ENCODE results near the gene TWF2. TPM values are rescaled to one million over a fixed set of nuclear protein-coding genes. Genes with fewer than 3 reads are reported as not detected.

TWF2 gene
- total and polyA plus RNA-seq, 2 of the 13 experiments (the other 11 are each of a cell fraction or from before 2014, with no cell fraction given) = 45.5 to 108 TPM

GRCh38 chr3:52184690-52185089 lies 54.3 kb downstream of the TWF2 start:
- FAIRE-seq (no peak), ATAC-seq (no peak), DNase-seq (ENCODE audit: low spot score) (no peak)
- Histone ChIP-seq H3K27ac (ENCODE audit: extremely low read length, insufficient read depth, low read length) (no peak overlapping the region), H3K79me2 (ENCODE audit: insufficient read depth, low read length) (no peaks in the 10 kb centered on the region), H3K36me3 (replicated peaks in 1 of 2; ENCODE audit: control insufficient read depth in 1 of 2, insufficient read depth in 2 of 2, low read length in 2 of 2) (no peaks in the 10 kb centered on the region), H3K9me3 (ENCODE audit: low read length) (no peaks in the 10 kb centered on the region), H3K27me3 (ENCODE audit: control insufficient read depth in 1 of 2, insufficient read depth in 2 of 2, low read length in 2 of 2) (no peaks in the 10 kb centered on the region), H2AFZ (ENCODE audit: low read length) (no peak overlapping the region), H3K9ac (ENCODE audit: insufficient read depth, low read depth, low read length) (no peak overlapping the region), H3K4me3 (replicated peaks in 1 of 3; ENCODE audit: insufficient read depth in 1 of 3, low read depth in 2 of 3, low read length in 3 of 3) (no peak overlapping the region), H3K4me1 (ENCODE audit: insufficient read depth, low read length) (peaks cover 90% of the 10 kb centered on the region), H3K4me2 (ENCODE audit: low read depth, low read length) (no peak overlapping the region), H4K20me1 (ENCODE audit: insufficient read depth, low read length) (no peaks in the 10 kb centered on the region)
- in situ Hi-C loops (cut with HindIII; ENCODE audit: extremely low pct_ligation_motif_present, low pct_unique_long_range_greater_than_20kb) (no loop called here), intact Hi-C loops (cut with micrococcal nuclease; ENCODE audit: unreplicated experiment) (no loop called here)
- WGBS (ENCODE audit: low lambda C conversion rate) = 81% methylated on average over 3 of the region's 8 CpGs
- CTCF ChIA-PET (ENCODE audit: low intra/inter-chr PET ratio, low total read pairs) = no interaction called here
- POLR2A ChIA-PET = no interaction called here
- no TSS peak for BruUV-seq (replicated peaks)
- TF ChIP-seq MXD3 (CRISPR knock-in tag; IDR thresholded peaks at IDR 0.05) = no peak
- TF ChIP-seq CREB1 (IDR thresholded peaks at IDR 0.05) = peak; percentile 54
- no peak for TF ChIP-seq CREB1 (CRISPR knock-in tag; IDR thresholded peaks at IDR 0.05)

GRCh38 chr3:52183786-52184445 lies 55.0 kb downstream of the TWF2 start:
- Histone ChIP-seq H3K9ac (ENCODE audit: insufficient read depth, low read depth, low read length) (no peak overlapping the region), H3K27me3 (ENCODE audit: control insufficient read depth in 1 of 2, insufficient read depth in 2 of 2, low read length in 2 of 2) (no peaks in the 10 kb centered on the region), H3K4me2 (ENCODE audit: low read depth, low read length) (peak overlapping the region; percentile 27), H3K9me3 (ENCODE audit: low read length) (no peaks in the 10 kb centered on the region), H4K20me1 (ENCODE audit: insufficient read depth, low read length) (no peaks in the 10 kb centered on the region), H3K36me3 (replicated peaks in 1 of 2; ENCODE audit: control insufficient read depth in 1 of 2, insufficient read depth in 2 of 2, low read length in 2 of 2) (no peaks in the 10 kb centered on the region), H3K4me3 (replicated peaks in 1 of 3; ENCODE audit: insufficient read depth in 1 of 3, low read depth in 2 of 3, low read length in 3 of 3) (0 out of 6 replicates have a peak overlapping the region, but pooled peaks of 1 of the 3 experiments have one; percentile 21), H3K27ac (ENCODE audit: extremely low read length, insufficient read depth, low read length) (no peak overlapping the region), H3K4me1 (ENCODE audit: insufficient read depth, low read length) (peaks cover 87% of the 10 kb centered on the region), H3K79me2 (ENCODE audit: insufficient read depth, low read length) (no peaks in the 10 kb centered on the region), H2AFZ (ENCODE audit: low read length) (no peak overlapping the region)
- 11% methylated on average over 7 of the region's 7 CpGs for WGBS (ENCODE audit: low lambda C conversion rate)
- intact Hi-C loops (cut with micrococcal nuclease; ENCODE audit: unreplicated experiment) (no loop called here), in situ Hi-C loops (cut with HindIII; ENCODE audit: extremely low pct_ligation_motif_present, low pct_unique_long_range_greater_than_20kb) (no loop called here)
- DNase-seq (ENCODE audit: low spot score) (no peak), FAIRE-seq (no peak), ATAC-seq (no peak)
- no TSS peak for BruUV-seq (replicated peaks)
- POLR2A ChIA-PET = interaction anchor here (1.0 kb wide), 1 partner anchor 13 kb away, joined by 3 read pairs; no protein-coding TSS in a partner anchor
- CTCF ChIA-PET (ENCODE audit: low intra/inter-chr PET ratio, low total read pairs) = no interaction called here
- no peak for TF ChIP-seq PHB2 (IDR thresholded peaks at IDR 0.05; ENCODE audit: partially characterized antibody)
- TF ChIP-seq FOXO1 (CRISPR knock-in tag; IDR thresholded peaks at IDR 0.05) = no peak
- TF ChIP-seq E2F5 (CRISPR knock-in tag; conservative IDR thresholded peaks at IDR 0.05) = no peak
- TF ChIP-seq SOX5 (CRISPR knock-in tag; IDR thresholded peaks at IDR 0.05; ENCODE audit: borderline replicate concordance) = no peak
- no peak for TF ChIP-seq ZBTB39 (CRISPR knock-in tag; IDR thresholded peaks at IDR 0.05)
- no peak for TF ChIP-seq ZNF850 (CRISPR knock-in tag; conservative IDR thresholded peaks at IDR 0.05)
- no peak for TF ChIP-seq ZNF431 (CRISPR knock-in tag; IDR thresholded peaks at IDR 0.05; ENCODE audit: borderline replicate concordance, low read depth)
- TF ChIP-seq GMEB2 (CRISPR knock-in tag; IDR thresholded peaks at IDR 0.05; ENCODE audit: low read depth) = no peak
- TF ChIP-seq SP2 (CRISPR knock-in tag; IDR thresholded peaks at IDR 0.05) = no peak
- no peak for TF ChIP-seq SIX4 (CRISPR knock-in tag; IDR thresholded peaks at IDR 0.05)
- no peak for TF ChIP-seq KLF6 (CRISPR knock-in tag; IDR thresholded peaks at IDR 0.05)
- TF ChIP-seq CREB1 (IDR thresholded peaks at IDR 0.05) = no peak
- no peak for TF ChIP-seq CREB1 (CRISPR knock-in tag; IDR thresholded peaks at IDR 0.05)
